Mesendoderm (in vitro differentiated cells): Measurements from ENCODE around the gene PRDM1.

Experiments used
- DNase-seq: peaks from one replicate; pipeline ENCODE4 v3.0.0; 2013
- H2AK5ac ChIP-seq: 2 replicates; pipeline ENCODE4 v1.6.1; 2013; ENCODE audit warnings: low read length, inconsistent platforms
- H2BK120ac ChIP-seq: 2 replicates; pipeline ENCODE4 v1.6.1; 2013; ENCODE audit warnings: low read depth, mild to moderate bottlenecking, low read length, moderate library complexity, mixed read lengths
- H2BK15ac ChIP-seq: replicated peaks from 2 replicates; pipeline ENCODE4 v1.6.1; 2013; ENCODE audit warnings: low read depth, mild to moderate bottlenecking, moderate library complexity
- H2BK5ac ChIP-seq: 2 replicates; pipeline ENCODE4 v1.6.1; 2013; ENCODE audit warnings: low read length, inconsistent platforms
- H3K18ac ChIP-seq: 2 replicates; pipeline ENCODE4 v1.6.1; 2013; ENCODE audit warnings: mild to moderate bottlenecking, low read length, mixed read lengths
- H3K23ac ChIP-seq: one replicate; pipeline ENCODE4 v1.6.1; 2013; ENCODE audit warnings: low read length
- H3K27ac ChIP-seq: 2 replicates; pipeline ENCODE4 v1.5.1; 2013; ENCODE audit warnings: low read depth, mild to moderate bottlenecking, inconsistent platforms, low read length, moderate library complexity
- H3K27me3 ChIP-seq: 2 replicates; pipeline ENCODE4 v1.6.1; 2013; ENCODE audit warnings: low read length, control low read depth, mild to moderate bottlenecking, inconsistent platforms; ENCODE audit not compliant: insufficient read depth, poor library complexity
- H3K36me3 ChIP-seq: 2 replicates; pipeline ENCODE4 v1.6.1; 2013; ENCODE audit warnings: low read length, inconsistent platforms; ENCODE audit not compliant: control insufficient read depth, insufficient read depth
- H3K4ac ChIP-seq: one replicate; pipeline ENCODE4 v1.6.1; 2013; ENCODE audit warnings: low read depth, mild to moderate bottlenecking, low read length, moderate library complexity
- H3K4me1 ChIP-seq: 2 replicates; pipeline ENCODE4 v1.6.1; 2013; ENCODE audit warnings: low read depth, low read length, inconsistent platforms; ENCODE audit not compliant: control insufficient read depth
- H3K4me2 ChIP-seq: 2 replicates; pipeline ENCODE4 v1.6.1; 2013; ENCODE audit warnings: low read length
- H3K4me3 ChIP-seq: 2 replicates; pipeline ENCODE4 v1.5.1; 2013; ENCODE audit warnings: mild to moderate bottlenecking, low read length
- H3K56ac ChIP-seq: one replicate; pipeline ENCODE4 v1.6.1; 2013; ENCODE audit warnings: low read length
- H3K79me1 ChIP-seq: 2 replicates; pipeline ENCODE4 v1.6.1; 2013; ENCODE audit warnings: low read length, inconsistent platforms
- H3K79me2 ChIP-seq: 2 replicates; pipeline ENCODE4 v1.6.1; 2013; ENCODE audit warnings: mild to moderate bottlenecking, low read length; ENCODE audit not compliant: control insufficient read depth, insufficient read depth
- H3K9ac ChIP-seq: 2 replicates; pipeline ENCODE4 v1.6.1; 2013; ENCODE audit warnings: low read length, inconsistent platforms
- H4K5ac ChIP-seq: one replicate; pipeline ENCODE4 v1.6.1; 2013; ENCODE audit warnings: low read length
- H4K8ac ChIP-seq: one replicate; pipeline ENCODE4 v1.6.1; 2013; ENCODE audit warnings: low read depth, mild to moderate bottlenecking, control low read depth, low read length, moderate library complexity
- WGBS: extraction: QIAGEN DNeasy Blood & Tissue Kit; methylation state at CpG from one replicate; pipeline ENCODE4 v1.1.7; 2013; ENCODE audit warnings: low lambda C conversion rate, missing lambda C conversion rate; ENCODE audit not compliant: insufficient coverage; ENCODE audit errors: extremely low coverage; 5-methylcytosine and 5-hydroxymethylcytosine counted together

Gene PRDM1

DNA sequence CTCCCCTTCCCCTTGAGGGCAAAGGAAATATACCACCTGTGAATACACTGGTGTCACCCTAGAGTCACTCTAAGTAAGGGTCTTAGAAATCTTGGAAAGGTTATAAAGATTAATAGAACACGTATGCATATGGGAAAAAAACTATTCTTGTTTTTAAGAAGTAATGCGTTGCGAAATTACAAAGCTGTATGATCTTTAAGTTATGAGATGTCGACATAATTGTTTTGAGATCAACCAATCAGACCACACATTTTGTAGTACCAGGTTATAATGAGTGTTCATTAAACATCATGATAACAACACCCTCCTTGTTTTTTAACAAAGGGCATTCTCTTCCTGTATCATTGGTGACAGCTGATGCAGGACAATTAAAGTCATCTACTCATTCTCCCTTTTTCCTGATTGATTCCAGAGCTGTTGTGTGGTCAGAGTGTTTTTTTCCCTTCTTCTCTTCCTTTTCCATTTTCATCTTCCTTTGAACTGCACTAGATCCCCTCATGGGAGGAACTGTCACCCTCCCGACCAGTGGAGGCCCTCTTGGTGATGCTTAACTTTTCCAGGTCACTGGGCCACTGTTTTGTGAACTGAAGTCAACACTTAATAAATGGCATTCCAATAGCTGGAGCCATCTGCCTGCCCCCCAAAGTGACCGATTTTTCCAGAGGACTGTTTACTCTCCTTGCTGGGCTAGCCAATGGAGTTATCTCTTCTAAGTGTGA is 37.0 kb downstream of the PRDM1 start:
- H3K4me1 ChIP-seq, result no peaks in the 10 kb centered on the region
- H3K4me2 ChIP-seq, result no peak overlapping the region
- no peak overlapping the region for H2BK120ac ChIP-seq
- no peak overlapping the region for H3K4ac ChIP-seq
- H3K27ac ChIP-seq, result no peak overlapping the region
- no peak overlapping the region for H2AK5ac ChIP-seq
- H3K18ac ChIP-seq, result no peak overlapping the region
- H3K23ac ChIP-seq, result no peak overlapping the region
- H4K8ac ChIP-seq, result no peak overlapping the region
- H3K27me3 ChIP-seq, result no peaks in the 10 kb centered on the region
- H4K5ac ChIP-seq, result no peak overlapping the region
- no peaks in the 10 kb centered on the region for H3K79me2 ChIP-seq
- no peaks in the 10 kb centered on the region for H3K36me3 ChIP-seq
- no peak for DNase-seq
- no peak overlapping the region for H3K4me3 ChIP-seq
- H2BK15ac ChIP-seq, result no peak overlapping the region
- no peak overlapping the region for H2BK5ac ChIP-seq
- no peaks in the 10 kb centered on the region for H3K79me1 ChIP-seq
- no peak overlapping the region for H3K56ac ChIP-seq
- WGBS, result 100% methylated on average over 1 of the region's 6 CpGs
- H3K9ac ChIP-seq, result no peak overlapping the region

DNA sequence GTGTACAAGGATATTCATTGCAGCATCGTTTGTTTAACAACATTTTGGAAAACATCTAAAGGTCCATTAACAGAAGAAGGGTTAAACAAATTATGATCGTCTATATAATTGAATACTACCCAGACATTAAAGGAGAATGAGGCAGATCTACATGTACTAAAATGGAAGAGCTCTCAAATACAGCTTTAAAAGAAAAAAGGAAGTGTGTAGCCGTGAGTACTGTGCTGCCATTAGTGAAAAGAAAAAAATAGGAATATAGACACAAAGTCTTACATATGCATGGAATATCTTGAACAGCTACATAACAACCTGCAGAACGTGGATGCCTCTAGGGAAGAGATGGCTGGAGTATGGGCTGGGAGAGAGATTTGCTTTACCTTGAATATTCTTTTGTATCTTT is 37.9 kb downstream of the PRDM1 start:
- Histone ChIP-seq H3K79me1 (no peaks in the 10 kb centered on the region), H2BK5ac (no peak overlapping the region), H2BK120ac (no peak overlapping the region)

DNA sequence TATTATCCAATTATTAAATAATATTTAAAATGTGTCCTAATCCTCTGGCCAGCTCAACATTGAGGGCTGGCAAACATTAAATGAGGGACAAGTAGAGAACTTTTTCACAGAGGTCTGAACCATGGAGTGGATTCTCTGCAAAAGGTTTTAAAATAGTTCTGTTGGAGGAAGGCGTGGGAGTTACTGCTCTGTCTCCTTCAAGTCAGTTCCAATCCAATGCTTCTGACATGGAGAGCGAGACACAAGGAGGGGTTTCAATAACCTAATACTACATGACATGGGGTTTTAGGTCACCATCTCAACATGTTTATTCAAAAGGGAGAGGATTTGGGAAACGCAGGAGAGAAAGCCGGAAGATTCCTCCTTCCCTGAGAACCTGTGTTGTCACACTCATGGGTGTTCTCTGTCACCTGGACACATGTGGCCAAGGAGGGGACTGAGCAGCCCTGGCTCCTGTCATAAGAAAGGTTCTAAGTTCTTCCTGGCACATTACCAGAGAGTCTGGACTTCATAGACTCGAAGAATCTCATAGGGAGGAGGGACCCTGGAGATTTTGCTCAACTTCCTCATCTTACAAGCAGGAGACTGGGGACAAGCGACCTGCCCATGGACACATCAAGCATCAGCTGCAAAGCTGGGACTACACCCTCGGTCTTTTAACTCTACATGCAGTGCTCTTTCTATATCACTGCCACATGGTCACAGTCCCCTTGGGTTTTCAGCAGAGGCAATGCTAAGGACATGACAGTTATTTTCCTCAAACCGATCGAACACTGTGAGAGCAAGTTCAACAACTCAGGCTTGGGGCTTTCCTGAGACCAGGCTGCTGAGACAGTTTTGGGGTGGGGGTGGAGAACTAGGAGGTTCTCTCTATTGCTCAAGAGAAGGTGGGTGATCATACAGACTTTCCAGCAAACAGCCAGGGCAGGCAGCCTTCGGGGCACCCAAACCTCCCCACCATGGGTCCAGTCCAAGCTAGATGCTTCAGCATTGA is 38.6 kb downstream of the PRDM1 start:
- no peaks in the 10 kb centered on the region for H3K79me1 ChIP-seq
- H3K79me2 ChIP-seq, result no peaks in the 10 kb centered on the region
- H3K36me3 ChIP-seq, result no peaks in the 10 kb centered on the region
- H2BK15ac ChIP-seq, result no peak overlapping the region
- no peak overlapping the region for H3K27ac ChIP-seq
- H3K56ac ChIP-seq, result no peak overlapping the region
- H2AK5ac ChIP-seq, result no peak overlapping the region
- no peak overlapping the region for H4K5ac ChIP-seq
- no peak overlapping the region for H3K4me2 ChIP-seq
- DNase-seq, result no peak
- no peak overlapping the region for H4K8ac ChIP-seq
- H3K9ac ChIP-seq, result no peak overlapping the region
- H3K4me3 ChIP-seq, result no peak overlapping the region
- H2BK120ac ChIP-seq, result no peak overlapping the region
- H3K27me3 ChIP-seq, result no peaks in the 10 kb centered on the region
- no peak overlapping the region for H3K4ac ChIP-seq
- no peak overlapping the region for H3K23ac ChIP-seq
- no CpG with 5 or more reads among the region's 10 CpGs for WGBS
- H2BK5ac ChIP-seq, result no peak overlapping the region
- H3K4me1 ChIP-seq, result no peaks in the 10 kb centered on the region
- H3K18ac ChIP-seq, result no peak overlapping the region

More for the DNA sequence above, 37.9 kb downstream of the PRDM1 start:
- DNase-seq, result no peak
- Histone ChIP-seq H3K4me2 (no peak overlapping the region), H3K79me2 (no peaks in the 10 kb centered on the region), H4K8ac (no peak overlapping the region), H3K9ac (no peak overlapping the region), H3K4me1 (no peaks in the 10 kb centered on the region), H3K23ac (no peak overlapping the region), H3K27me3 (no peaks in the 10 kb centered on the region), H3K56ac (no peak overlapping the region), H3K27ac (no peak overlapping the region), H2BK15ac (no peak overlapping the region), H3K4ac (no peak overlapping the region), H3K36me3 (no peaks in the 10 kb centered on the region), H3K18ac (no peak overlapping the region), H2AK5ac (no peak overlapping the region), H3K4me3 (no peak overlapping the region), H4K5ac (no peak overlapping the region)
- no CpG with 5 or more reads among the region's 4 CpGs for WGBS

DNA sequence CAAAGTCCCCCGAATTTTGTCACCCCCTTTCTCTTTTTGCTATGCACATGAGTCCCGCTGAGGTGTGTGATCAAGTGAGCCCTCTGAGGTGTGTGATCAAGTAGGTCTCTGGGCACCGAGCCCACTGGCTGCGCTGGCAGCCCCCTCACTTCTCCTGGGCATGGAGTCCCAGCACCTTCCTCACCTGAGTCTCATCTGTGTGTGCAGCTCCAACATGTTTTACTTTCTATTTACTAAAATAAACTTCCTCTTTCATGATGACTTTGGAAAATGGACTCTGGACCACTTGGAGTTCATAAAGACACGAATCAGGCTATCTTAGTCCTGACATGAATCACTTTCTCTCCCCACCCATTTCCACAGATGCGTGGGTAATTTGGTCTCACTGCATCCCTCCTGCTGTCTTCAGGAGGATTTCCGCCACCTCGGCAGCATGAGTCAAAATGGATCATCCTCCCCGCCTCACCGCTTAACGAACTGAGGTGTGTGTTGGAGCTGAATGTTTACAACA is 39.8 kb downstream of the PRDM1 start:
- Histone ChIP-seq H3K79me2 (no peaks in the 10 kb centered on the region), H3K36me3 (no peaks in the 10 kb centered on the region), H3K9ac (no peak overlapping the region), H4K8ac (no peak overlapping the region), H2BK120ac (no peak overlapping the region), H3K18ac (no peak overlapping the region), H4K5ac (peak overlapping the region; percentile 49), H3K4me1 (no peaks in the 10 kb centered on the region), H2BK5ac (no peak overlapping the region), H3K56ac (no peak overlapping the region), H3K23ac (no peak overlapping the region), H3K27ac (no peak overlapping the region), H3K4me3 (no peak overlapping the region), H2AK5ac (no peak overlapping the region), H3K27me3 (no peaks in the 10 kb centered on the region), H2BK15ac (no peak overlapping the region), H3K4ac (no peak overlapping the region), H3K79me1 (no peaks in the 10 kb centered on the region), H3K4me2 (no peak overlapping the region)
- no peak for DNase-seq
- no CpG with 5 or more reads among the region's 11 CpGs for WGBS

DNA sequence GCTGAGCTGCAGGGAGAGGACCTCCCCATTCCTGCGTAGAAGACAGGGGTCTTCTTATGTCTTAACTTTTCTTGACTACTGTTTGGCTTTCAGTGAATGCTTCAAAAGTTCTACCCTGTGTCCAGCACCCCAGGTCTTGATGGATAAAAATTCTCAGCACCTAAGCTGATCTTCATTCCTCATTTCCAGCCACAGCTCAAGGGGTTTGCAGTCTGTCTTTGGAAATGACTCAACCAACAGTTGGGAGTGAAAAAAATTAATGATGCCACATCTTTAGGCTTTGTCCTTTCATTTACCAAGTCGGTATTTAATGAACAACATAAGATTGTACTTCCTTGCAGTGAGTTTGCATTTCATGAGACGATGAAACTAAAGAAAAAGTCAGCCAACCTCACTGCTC is 40.3 kb downstream of the PRDM1 start:
- no peaks in the 10 kb centered on the region for H3K36me3 ChIP-seq
- no peaks in the 10 kb centered on the region for H3K27me3 ChIP-seq
- no peak overlapping the region for H3K4me3 ChIP-seq
- no peak overlapping the region for H3K9ac ChIP-seq
- H3K56ac ChIP-seq, result no peak overlapping the region
- H3K23ac ChIP-seq, result no peak overlapping the region
- no peak overlapping the region for H2BK15ac ChIP-seq
- no peak overlapping the region for H3K4me2 ChIP-seq
- no peak overlapping the region for H3K18ac ChIP-seq
- WGBS, result no CpG with 5 or more reads among the region's 3 CpGs
- H2BK5ac ChIP-seq, result no peak overlapping the region
- no peaks in the 10 kb centered on the region for H3K4me1 ChIP-seq
- DNase-seq, result no peak
- H4K8ac ChIP-seq, result no peak overlapping the region
- H4K5ac ChIP-seq, result no peak overlapping the region
- H3K79me1 ChIP-seq, result no peaks in the 10 kb centered on the region
- no peak overlapping the region for H2BK120ac ChIP-seq
- no peak overlapping the region for H2AK5ac ChIP-seq
- H3K4ac ChIP-seq, result no peak overlapping the region
- no peak overlapping the region for H3K27ac ChIP-seq
- no peaks in the 10 kb centered on the region for H3K79me2 ChIP-seq
